Daoy (cell line): ENCODE measurements around the gene ACOT13. TPM values are rescaled to one million over a fixed set of nuclear protein-coding genes. Genes with fewer than 3 reads are reported as not detected.
A peak's percentile ranks its signal among the peaks of the same experiment; 100 is the strongest.
"Not testable (repeated sequence)": the region's sequence is repeated elsewhere in the genome, so short reads cannot be mapped to it uniquely, and the experiment has no call there.

Source experiments
- DNase-seq: peaks from one replicate; pipeline ENCODE4 v3.0.0-alpha.2; 2015; ENCODE audit warnings: low read depth
- total RNA-seq: library from RNA; depleted of rRNA; stranded (reverse); fragments of >200 nt; shearing (Covaris generic); gene quantifications from 2 replicates; pipeline ENCODE4 v1.2.3, GENCODE V29; 2014; rRNA removed

Gene ACOT13
- total RNA-seq, 1 experiment from 2014 or later: 9.7 TPM

DNA sequence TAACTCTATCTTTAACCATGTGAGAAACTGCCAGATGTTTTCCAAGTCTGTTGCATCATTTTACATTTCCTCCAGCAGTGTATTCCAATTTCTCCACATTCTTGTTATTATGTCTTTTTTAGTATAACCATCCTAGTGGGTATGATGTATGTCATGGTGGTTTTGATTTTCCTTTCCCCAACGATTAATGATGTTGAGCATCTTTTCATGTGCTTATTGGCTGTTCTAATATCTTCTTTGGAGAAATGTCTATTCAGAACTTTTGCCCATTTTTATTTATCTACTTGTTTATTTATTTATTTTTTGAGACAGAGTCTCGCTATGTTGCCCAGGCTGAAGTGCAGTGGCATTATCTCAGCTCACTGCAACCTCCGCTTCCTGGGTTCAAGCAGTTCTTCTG, 56.4 kb downstream of the ACOT13 start:
- DNase-seq: no peak

DNA sequence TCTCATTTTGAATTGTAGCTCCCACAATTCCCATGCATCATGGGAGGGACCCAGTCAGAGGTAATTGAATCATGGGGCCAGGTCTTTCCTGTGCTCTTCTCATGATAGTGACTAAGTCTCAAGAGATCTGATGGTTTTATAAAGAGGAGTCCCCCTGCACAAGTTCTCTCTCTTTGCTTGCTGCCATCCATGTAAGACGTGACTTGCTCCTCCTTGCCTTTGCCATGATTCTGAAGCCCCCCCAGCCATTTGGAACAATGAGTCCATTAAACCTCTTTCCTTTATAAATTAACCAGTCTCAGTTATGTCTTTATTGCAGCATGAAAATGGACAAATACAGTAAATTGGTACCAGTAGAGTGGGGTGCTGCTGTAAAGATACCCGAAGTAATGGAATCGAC, 63.8 kb downstream of the ACOT13 start:
- DNase-seq: not testable (repeated sequence)

DNA sequence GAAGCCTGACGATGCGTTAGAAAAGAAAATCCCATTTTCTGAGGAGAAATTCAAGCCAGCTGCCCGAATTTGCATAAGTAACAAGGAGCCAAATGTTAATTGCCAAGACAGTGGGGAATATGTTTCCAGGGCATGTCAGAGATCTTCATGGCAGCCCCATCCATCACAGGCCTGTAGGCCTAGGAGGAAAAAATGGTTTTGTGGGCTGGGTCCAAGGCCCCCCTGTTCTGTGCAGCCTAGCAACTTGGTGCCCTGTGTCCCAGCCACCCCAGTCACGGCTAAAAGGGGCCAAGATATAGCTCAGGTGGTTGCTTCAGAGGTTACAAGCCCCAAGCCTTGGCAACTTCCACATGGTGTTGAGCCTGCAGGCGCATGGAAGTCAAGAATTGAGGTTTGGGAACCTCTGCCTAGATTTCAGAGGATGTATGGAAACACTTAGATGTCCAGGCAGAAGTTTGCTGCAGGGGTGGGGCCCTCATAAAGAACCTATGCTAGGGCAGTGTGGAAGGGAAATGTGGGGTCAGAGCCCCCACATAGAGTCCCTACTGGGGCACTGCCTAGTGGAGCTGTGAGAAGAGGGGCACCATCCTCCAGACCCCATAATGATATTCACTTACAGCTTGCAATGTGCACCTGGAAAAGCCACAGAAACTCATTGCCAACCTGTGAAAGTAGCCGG, 64.7 kb downstream of the ACOT13 start:
- DNase-seq: not testable (repeated sequence)

DNA sequence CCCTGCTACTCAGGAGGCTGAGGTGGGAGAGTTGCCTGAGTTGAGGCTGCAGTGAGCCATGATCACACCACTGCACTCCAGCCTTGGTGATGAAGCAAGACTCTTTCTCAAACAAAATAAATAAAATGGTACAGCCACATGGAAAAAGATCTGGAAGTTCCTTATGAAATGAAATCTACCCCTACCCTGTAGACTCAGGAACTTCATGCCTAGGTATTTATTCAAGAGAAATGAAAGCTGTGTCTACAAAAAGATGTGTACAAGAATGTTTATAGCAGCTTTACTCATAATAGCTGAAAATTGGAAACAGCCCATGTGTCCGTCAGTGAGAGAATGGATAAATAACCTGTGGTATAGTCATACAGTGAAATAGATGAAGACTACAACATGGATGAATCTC, 67.3 kb downstream of the ACOT13 start:
- no peak for DNase-seq

DNA sequence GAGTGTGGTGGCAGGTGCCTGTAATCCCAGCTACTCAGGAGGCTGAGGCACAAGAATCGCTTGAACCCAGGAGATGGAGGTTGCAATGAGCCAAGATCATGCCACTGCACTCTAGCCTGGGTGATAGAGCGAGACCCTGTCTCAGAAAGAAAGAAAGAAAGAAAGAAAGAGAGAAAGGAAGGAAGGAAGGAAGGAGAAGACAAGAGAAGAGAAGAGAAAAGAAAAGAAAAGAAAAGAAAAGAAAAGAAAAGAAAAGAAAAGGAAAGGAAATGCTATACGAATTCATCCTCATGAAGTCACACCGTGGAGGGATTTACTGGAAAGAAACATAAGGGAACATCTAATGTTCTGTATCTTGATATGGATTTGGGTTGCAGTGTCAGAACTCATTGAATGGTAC, 67.8 kb downstream of the ACOT13 start:
- not testable (repeated sequence) for DNase-seq

DNA sequence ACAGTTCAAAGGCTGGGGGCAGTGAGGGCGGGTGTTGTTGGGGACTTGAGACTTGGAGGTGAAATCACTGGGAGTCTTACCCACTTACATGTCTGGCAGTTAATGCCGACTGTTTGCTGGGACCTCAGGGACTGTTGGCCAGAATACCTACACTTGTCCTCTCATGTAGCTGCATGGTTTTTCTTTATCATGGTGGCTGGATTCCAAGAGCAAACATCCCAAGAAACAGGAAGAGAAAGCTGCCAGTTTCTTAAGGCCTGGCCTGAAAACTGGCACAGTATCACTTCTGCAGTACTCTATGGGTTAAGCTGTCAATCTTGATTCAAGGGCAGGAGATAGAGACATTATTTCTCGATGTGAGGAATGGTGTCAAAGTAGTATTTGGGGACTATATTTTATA, 71.9 kb downstream of the ACOT13 start:
- no peak for DNase-seq

DNA sequence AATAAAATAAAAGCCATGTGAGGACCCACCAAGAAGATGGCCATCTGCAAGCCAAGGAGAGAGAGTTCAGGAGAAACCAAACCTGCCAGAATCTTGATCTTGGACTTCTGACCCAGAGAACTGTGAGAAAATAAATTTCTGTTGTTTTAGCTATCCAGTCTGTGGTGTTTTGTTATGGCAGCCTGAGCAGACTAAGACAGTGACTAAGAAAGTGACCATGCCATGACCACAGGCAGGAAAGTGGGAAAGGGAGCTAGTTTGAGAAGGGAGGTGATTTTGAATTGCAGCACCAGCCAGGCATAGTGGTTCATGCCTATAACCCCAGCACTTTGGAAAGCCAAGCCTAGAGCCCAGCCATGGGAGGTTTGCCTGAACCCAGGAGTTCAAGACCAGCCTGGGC, 74.0 kb downstream of the ACOT13 start:
- peak; percentile 51 for DNase-seq

DNA sequence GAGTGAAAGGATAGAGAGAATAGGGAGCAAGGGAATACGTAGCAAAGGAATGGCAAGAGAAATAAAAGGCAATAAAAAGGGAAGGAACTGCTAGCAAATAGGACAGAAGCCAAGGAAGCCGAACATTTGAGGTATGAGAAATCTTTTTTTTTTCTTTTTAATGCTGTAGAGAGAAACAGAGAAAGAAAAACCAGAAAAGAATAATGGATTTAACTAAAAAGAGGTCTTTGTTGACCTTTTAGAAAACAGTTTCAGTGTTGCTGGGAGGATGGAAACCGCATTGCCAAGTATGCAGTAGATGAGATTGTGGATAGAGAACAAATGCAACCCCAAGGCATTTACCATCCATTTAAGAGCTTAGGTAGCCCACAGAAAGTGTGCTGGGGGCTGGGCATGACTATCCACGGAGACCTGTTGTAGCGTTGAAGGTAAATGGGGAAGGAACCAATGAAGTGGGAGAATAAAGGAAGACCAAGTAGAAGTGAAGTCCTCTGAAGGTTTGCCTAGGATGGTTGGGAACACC, 75.4 kb downstream of the ACOT13 start:
- no peak for DNase-seq

DNA sequence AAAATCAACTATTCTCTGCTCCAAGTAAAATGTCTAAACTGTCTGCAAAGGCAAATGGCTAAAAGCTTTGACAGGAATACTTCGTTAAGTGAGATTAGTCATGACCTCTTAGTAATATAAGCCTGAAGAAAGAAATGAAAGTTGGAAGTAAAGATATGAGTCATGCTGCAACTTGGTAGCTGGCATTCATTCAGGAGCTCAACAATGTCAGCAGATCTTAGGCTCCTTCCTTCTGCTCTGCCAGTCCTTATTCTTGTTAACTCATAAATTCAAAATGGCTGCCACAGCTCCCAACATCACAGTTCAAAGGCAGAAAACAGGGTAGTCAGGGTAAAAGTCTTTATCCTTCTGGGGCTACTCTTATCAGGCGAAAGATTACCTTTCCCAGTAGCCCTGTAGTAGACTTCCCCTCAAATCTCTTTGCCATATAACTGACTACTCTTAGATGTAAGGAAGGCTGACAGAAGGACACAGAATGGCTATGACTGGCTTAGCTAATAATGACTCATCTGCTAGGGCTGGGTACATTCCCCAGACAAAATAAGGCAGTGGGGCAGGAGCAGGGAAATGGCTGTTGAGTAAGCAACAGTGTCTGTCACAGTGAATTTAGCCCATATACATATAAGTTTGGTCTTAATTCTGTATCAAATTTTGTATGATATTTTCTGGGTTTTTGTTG, 76.5 kb downstream of the ACOT13 start:
- peak; percentile 95 for DNase-seq

DNA sequence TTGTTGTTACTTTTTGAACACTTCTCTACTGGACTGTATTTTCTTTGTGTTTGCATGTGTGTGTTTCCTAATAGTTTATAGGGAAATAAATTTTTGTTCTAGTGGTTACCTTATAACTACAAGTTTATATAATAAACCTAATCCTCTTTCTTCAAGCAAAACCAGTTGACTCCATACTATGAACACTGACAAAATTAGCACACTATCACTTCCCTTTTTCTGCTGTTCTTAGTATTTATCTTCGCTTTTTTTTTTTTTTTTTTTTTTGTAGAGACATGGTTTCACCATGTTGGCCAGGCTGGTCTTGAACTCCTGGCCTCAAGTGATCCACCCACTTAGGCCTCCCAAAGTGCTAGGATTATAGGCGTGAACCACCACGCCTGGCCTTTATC, 77.1 kb downstream of the ACOT13 start:
- no peak for DNase-seq

DNA sequence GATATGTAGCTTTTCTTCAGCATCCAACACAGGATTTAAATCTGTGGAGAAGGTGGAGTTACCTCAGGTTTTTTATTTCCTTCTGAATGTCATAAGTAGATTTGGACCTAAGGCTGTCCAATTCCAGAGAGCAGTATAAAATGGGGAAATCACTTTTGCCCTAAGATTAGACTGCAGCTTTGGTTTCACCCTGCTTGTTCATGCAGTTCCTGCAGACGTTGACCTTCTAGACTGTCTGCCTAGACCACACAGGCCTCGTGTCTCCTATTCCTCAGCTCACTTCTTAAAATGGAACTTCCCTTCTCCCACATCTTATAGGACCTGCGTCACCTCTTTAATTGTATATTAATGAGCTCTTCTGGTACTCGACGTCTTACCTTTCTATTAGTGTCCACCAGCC, 78.0 kb downstream of the ACOT13 start:
- no peak for DNase-seq

DNA sequence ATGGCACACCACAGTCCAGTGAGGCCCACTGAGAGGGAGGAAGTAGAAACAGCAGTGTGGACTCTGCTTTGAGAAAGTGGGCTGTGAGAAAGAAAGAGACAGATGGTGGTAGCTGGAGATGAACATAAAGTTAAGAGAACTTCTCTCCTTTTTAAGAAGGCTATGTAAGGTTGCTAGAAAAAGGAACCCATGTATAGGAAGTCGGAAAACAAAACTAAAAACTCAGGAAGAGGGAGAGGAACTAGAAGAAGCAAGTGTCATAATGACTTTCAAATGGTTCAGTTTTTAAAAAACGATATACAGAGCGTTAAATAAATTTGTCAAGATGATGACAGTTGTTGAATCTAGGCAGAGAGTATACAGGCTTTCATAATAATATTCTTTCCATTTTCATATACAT, 82.4 kb downstream of the ACOT13 start:
- no peak for DNase-seq

DNA sequence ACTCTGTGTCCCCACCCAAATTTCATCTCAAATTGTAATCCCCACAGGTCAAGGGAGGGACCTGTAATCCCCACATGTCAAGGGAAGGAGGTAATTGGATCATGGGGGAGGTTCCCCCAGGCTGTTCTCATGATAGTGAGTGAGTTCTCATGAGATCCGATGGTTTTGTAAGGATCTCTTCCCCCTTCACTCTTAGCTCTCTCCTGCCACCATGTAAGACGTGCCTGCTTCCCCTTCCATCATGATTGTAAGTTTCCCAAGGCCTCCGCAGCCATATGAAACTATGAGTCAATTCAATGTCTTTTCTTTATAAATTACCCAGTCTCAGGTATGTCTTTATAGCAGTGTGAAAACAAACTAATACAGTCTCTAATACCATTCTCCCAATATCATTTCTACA, 84.0 kb downstream of the ACOT13 start:
- DNase-seq: not testable (repeated sequence)

DNA sequence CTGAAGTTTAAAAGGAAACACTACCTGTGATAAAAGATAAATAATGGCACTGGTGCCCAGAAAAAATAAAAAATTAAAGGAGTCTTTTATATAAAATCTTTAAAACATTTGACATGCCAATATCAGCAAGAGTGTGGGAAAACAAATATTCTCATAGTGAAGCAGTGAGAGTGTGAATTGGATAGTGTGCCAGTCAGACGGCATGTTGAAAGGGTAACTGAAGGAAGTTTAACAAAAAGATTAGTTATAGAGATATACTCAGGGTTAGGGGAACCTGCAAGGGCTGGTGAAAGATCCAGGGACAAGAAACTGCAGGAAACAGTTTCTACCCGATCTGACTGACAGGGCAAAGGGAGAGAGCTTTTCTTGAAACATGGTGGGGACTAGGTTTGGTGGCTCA, 85.6 kb downstream of the ACOT13 start:
- DNase-seq: no peak

DNA sequence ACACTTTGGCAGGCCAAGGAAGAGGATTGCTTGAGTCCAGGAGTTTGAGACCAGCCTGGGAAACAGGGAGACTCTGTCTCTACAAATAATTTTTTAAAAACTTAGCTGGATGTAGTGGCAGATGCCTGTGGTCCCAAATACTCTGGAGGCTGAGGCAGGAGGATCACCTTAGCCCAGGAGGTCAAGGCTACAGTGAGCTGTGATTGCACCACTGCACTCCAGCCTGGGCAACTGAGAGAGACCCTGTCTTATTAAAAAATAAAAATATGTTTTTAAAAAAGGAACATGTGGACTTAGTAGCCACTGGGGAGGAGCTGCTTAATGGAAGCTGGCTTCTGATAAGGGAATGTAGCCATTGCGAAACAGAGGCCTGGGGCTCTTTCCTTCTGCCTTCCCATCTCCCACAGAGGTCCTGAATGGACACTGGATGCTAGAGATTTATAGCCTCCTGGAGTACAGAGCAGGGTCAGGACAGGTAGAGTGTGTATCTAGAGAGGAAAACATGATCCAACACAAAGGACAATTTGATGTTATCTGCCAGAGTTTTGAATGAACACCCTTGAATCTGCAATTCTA, 86.1 kb downstream of the ACOT13 start:
- no peak for DNase-seq

DNA sequence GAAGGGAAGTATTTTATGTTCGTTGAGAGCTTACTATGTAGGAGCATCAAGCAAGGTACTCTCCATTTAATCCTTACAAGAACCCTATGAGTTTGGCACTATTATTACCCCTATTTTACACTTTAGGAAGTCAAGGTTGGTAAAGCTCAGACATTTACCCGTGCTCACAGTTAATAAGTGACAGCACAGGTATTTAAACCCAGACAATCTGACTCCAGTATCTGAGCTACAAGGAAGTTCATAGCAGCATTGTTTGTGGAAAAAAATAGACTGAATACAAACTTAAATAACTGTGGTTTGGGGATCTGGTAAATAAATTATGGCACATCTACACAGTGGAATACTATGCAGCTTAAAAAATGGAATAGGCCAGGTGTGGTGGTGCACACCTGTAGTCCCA, 86.7 kb downstream of the ACOT13 start:
- DNase-seq: no peak

DNA sequence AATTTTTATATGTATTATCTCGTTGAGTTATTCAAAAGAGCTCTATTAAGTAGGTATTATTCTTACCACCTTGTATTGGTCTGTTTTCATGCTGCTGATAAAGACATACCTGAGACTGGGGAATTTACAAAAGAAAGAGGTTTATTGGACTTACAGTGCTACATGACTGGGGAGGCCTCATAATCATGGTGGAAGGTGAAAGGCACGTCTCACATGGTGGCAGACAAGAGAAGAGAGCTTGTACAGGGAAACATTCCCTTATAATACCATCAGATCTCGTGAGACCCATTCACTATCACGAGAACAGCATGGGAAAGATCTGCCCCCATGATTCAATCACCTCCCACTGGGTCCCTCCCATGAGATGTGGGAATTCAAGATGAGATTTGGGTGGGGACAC, 87.5 kb downstream of the ACOT13 start:
- not testable (repeated sequence) for DNase-seq

Other genes with a start within 250 kb of the ACOT13 start
- gene GPLD1, start 177.5 kb upstream of the ACOT13 start, total RNA-seq: 0.33 and 2.5 TPM in 2 replicates
- 2.1 and 3.4 TPM in 2 replicates for gene ALDH5A1, start 172.1 kb upstream of the ACOT13 start, total RNA-seq
- 0.63 and 0.71 TPM in 2 replicates for gene KIAA0319, start 20.9 kb upstream of the ACOT13 start, total RNA-seq
- 25.3 and 30.1 TPM in 2 replicates for gene TDP2, start 178 bp upstream of the ACOT13 start, total RNA-seq
- 132 and 133 TPM in 2 replicates for gene C6orf62, start 52.1 kb downstream of the ACOT13 start, total RNA-seq
- 114 and 130 TPM in 2 replicates for gene GMNN, start 107.9 kb downstream of the ACOT13 start, total RNA-seq
- not detected in 2 replicates for gene ARMH2, start 131.8 kb downstream of the ACOT13 start, total RNA-seq